Esophagus (tissue), 2 donors: Measurements from ENCODE around the gene HID1. TPM values are rescaled to one million over a fixed set of nuclear protein-coding genes. Genes with fewer than 3 reads are reported as not detected.
"Not testable (repeated sequence)": the region's sequence is repeated elsewhere in the genome, so short reads cannot be mapped to it uniquely, and the experiment has no call there.

ENCODE experiments used
- H3K27ac ChIP-seq, 2 donors: one replicate each; pipeline ENCODE4 v1.5.1; 2013; ENCODE audit warnings: low read depth in 2 of 2, mild to moderate bottlenecking in 2 of 2, inconsistent platforms in 1 of 2, low read length in 1 of 2, moderate library complexity in 1 of 2
- H3K27me3 ChIP-seq, 2 donors: one replicate each; pipeline ENCODE4 v1.6.1; 2013; ENCODE audit warnings: low read length in 2 of 2, control low read depth in 1 of 2, mild to moderate bottlenecking in 1 of 2; ENCODE audit not compliant: insufficient read depth in 2 of 2, control insufficient read depth in 1 of 2
- H3K36me3 ChIP-seq, 2 donors: one replicate each; pipeline ENCODE4 v1.6.1; 2013; ENCODE audit warnings: low read length in 1 of 2; ENCODE audit not compliant: control insufficient read depth in 2 of 2, insufficient read depth in 2 of 2
- H3K4me1 ChIP-seq, 2 donors: one replicate each; pipeline ENCODE4 v1.6.1; 2013; ENCODE audit warnings: low read length in 1 of 2; ENCODE audit not compliant: control insufficient read depth in 2 of 2, insufficient read depth in 2 of 2
- H3K4me3 ChIP-seq, 2 donors: one replicate each; pipeline ENCODE4 v1.5.1; 2013; ENCODE audit warnings: low read length in 2 of 2, mild to moderate bottlenecking in 2 of 2, low read depth in 1 of 2, moderate library complexity in 1 of 2
- H3K9me3 ChIP-seq, 2 donors: one replicate each; pipeline ENCODE4 v1.6.1; 2013; ENCODE audit warnings: mild to moderate bottlenecking in 2 of 2, low read depth in 1 of 2, low read length in 1 of 2, moderate library complexity in 1 of 2; ENCODE audit not compliant: control insufficient read depth in 2 of 2, insufficient read depth in 1 of 2
- WGBS, 2 donors: extraction: QIAGEN DNeasy Blood & Tissue Kit; methylation state at CpG; one replicate each; pipeline ENCODE4 v1.1.7; 2013; 5-methylcytosine and 5-hydroxymethylcytosine counted together
- polyA plus RNA-seq, 2 donors: library from polyadenylated mRNA; stranded (reverse); fragments of 200-250 nt; gene quantifications; one replicate each; pipeline ENCODE4 v1.2.3, GENCODE V29; 2013
- donor health status: healthy with polysubstance abuse.
- donor health status: Bipolar disorder and iron deficiency.

The HID1 gene
- polyA plus RNA-seq, 2 donors = 2.7 to 6.6 TPM

DNA sequence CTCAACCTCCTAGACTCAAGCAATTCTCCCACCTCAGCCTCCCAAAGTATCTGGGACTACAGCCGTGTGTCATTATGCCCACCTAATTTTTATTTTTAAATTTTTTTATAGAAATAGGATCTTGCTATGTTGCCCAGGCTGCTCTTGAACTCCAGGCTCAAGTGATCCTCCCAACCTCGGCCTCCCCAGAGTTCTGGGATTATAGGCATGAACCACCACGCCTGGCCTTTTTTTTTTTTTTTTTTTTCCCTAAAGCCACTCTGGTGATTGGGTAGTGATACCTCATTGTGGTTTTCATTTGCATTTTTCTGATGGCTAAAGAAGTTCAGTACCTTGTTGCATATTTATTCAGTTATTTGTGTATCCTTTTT is 13.6 kb upstream of the HID1 start:
- Histone ChIP-seq H3K36me3 (no peaks in the 10 kb centered on the region), H3K27me3 (no peaks in the 10 kb centered on the region), H3K9me3 (no peaks in the 10 kb centered on the region), H3K4me1 (peaks cover 4 to 16% of the 10 kb centered on the region in 2 donors), H3K4me3 (no peak overlapping the region), H3K27ac (no peak overlapping the region)
- WGBS, 2 donors = 85 to 90% methylated on average over 3 of the region's 3 CpGs

GRCh38 chr17:74982663-74983313 is 10.2 kb upstream of the HID1 start:
- WGBS, 2 donors = 31 to 32% methylated on average over 14 of the region's 14 CpGs
- H3K36me3 ChIP-seq, H3K27me3 ChIP-seq, H3K9me3 ChIP-seq, H3K4me1 ChIP-seq: not testable (repeated sequence)
- peak overlapping the region; percentile 52 to 75 for H3K4me3 ChIP-seq
- peak overlapping the region; percentile 80 to 84 for H3K27ac ChIP-seq

DNA sequence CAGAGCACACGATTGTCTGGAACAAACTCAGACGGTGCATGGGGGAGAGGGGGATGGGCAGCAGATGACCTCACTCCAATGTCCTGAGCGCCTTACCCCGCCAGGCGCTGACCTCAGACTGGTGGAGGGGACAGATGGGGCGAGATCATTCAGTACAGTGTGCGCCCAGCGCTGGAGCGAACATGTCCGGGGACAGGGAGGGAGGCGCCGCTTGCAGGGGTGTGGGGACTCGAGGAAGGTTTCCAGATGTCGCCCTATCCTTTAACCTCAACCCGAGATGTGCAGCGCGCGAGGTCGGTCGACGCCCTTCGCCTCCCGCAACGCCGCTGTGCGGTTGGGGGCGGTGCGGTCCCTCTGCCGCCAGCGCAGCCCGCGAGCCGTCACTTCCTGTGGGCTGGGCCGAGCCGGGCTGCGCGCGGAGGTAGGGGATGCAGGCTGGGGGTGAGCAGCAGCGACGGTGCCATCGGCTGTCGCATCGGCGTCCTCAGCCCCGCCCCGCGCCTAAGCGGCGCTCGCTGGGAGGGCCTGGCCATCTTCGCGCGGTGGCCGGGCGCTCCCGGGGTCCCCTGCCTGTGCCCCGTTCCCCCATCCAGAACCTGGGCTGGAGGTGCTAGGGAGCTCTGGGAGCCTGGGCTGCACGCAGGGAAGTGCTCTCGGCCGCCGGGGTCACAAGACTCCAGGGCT is 9.6 kb upstream of the HID1 start:
- peaks cover 0 to 9% of the 10 kb centered on the region in 2 donors for H3K4me1 ChIP-seq
- H3K9me3 ChIP-seq = no peaks in the 10 kb centered on the region
- no peaks in the 10 kb centered on the region for H3K27me3 ChIP-seq
- H3K4me3 ChIP-seq = peak overlapping the region; percentile 52 to 75
- H3K27ac ChIP-seq = peak overlapping the region; percentile 80 to 84
- no peaks in the 10 kb centered on the region for H3K36me3 ChIP-seq
- WGBS, 2 donors = 0 to 1% methylated on average over 55 to 61 of the region's 61 CpGs

DNA sequence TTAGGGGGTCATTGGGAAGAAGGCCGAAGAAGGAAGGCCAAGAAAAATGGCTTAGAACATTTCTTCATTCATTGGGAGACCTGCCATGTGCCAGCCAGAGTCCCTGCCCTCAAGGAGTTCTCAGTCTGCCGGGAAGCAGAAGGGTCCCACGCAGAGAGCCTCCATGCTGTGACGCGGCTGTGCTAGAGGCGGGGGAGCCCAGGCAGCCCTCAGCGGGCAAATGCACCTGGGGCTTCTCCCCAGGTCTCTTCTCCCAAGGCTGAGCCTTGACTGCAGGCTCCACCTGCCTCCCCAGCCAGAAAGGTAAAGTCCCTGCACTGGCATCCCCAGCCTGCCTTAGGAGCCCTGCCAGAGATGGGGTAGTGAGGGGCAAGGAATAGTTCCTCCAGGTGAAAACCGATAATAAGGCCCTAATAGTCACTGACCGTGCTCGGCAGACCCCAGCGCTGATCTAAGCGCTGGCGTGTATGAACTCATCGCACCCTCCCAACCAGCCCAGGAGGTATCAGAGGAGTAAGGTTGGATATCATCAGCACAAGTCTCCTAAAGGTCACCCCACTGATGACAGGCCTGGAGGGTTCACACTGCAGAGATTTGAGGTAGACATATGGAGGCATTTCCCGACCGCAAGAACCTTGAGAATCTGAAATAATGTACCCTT is 8.9 kb upstream of the HID1 start:
- Histone ChIP-seq H3K9me3 (no peaks in the 10 kb centered on the region), H3K36me3 (no peaks in the 10 kb centered on the region), H3K4me1 (peaks cover 0 to 9% of the 10 kb centered on the region in 2 donors), H3K27me3 (no peaks in the 10 kb centered on the region), H3K4me3 (peak overlapping the region; percentile 52 to 75), H3K27ac (peak overlapping the region; percentile 80 to 84)
- 50% methylated on average over 16 of the region's 16 CpGs for WGBS, 2 donors

- H3K27me3 ChIP-seq = no peaks in the 10 kb centered on the region
These were observed 7.0 kb upstream of the HID1 start for GRCh38 chr17:74979408-74980146.

DNA sequence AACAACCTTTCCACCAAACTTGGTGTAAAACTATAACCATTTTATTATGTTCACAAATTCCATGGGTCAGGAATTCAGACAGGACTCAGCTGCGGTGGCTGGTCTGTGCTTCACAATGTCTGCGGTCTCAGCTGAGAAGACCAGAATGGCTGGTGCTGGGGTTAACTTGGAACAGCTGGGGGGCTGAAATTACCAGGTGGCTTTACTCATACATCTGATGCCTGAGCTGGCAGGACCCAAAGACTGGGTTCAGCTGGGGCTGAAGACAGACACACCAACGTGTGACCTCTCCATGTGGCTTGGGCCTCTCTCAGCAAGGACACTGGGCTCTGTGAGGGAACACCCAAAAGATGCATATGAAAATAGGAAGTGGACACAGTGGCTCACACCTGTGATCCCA is 5.7 kb upstream of the HID1 start:
- Histone ChIP-seq H3K27ac (no peak overlapping the region), H3K36me3 (no peaks in the 10 kb centered on the region), H3K4me1 (peaks cover 0 to 9% of the 10 kb centered on the region in 2 donors), H3K4me3 (no peak overlapping the region), H3K27me3 (no peaks in the 10 kb centered on the region), H3K9me3 (no peaks in the 10 kb centered on the region)
- 79 to 85% methylated on average over 3 of the region's 3 CpGs for WGBS, 2 donors

More at GRCh38 chr17:74979408-74980146, 7.0 kb upstream of the HID1 start:
- no peak overlapping the region for H3K4me3 ChIP-seq
- H3K36me3 ChIP-seq = no peaks in the 10 kb centered on the region
- no peaks in the 10 kb centered on the region for H3K9me3 ChIP-seq
- H3K27ac ChIP-seq = no peak overlapping the region
- peaks cover 0 to 9% of the 10 kb centered on the region in 2 donors for H3K4me1 ChIP-seq
- 82 to 86% methylated on average over 17 of the region's 17 CpGs for WGBS, 2 donors

- Histone ChIP-seq H3K4me1 (peaks cover 0 to 12% of the 10 kb centered on the region in 2 donors), H3K27ac (no peak overlapping the region), H3K27me3 (no peaks in the 10 kb centered on the region), H3K36me3 (no peaks in the 10 kb centered on the region), H3K9me3 (no peaks in the 10 kb centered on the region), H3K4me3 (no peak overlapping the region)
- WGBS, 2 donors = 91 to 94% methylated on average over 3 of the region's 3 CpGs
These were observed 5.2 kb upstream of the HID1 start for GRCh38 chr17:74977802-74978201.

- WGBS, 2 donors = 78 to 82% methylated on average over 4 of the region's 4 CpGs
- Histone ChIP-seq H3K27ac (no peak overlapping the region), H3K4me1 (peaks cover 4 to 7% of the 10 kb centered on the region in 2 donors), H3K36me3 (no peaks in the 10 kb centered on the region), H3K4me3 (no peak overlapping the region), H3K27me3 (no peaks in the 10 kb centered on the region), H3K9me3 (no peaks in the 10 kb centered on the region)
These were observed 3.4 kb upstream of the HID1 start for GRCh38 chr17:74975943-74976342.

GRCh38 chr17:74972973-74973328 is 392 bp upstream of the HID1 start:
- Histone ChIP-seq H3K4me3 (peak overlapping the region; percentile 54 to 55), H3K9me3 (no peaks in the 10 kb centered on the region), H3K36me3 (no peaks in the 10 kb centered on the region), H3K4me1 (peaks cover 4 to 17% of the 10 kb centered on the region in 2 donors), H3K27me3 (no peaks in the 10 kb centered on the region), H3K27ac (no peak overlapping the region)
- WGBS, 2 donors = 17 to 19% methylated on average over 17 of the region's 17 CpGs
